GM19468 (cell line): ENCODE results near the gene CHURC1.

ENCODE experiments used
- ATAC-seq: cut with Tn5 transposase; IDR thresholded peaks from one replicate; pipeline ENCODE4 v1.9.1; 2021; ENCODE audit warnings: mild to moderate bottlenecking, moderate library complexity, moderate number of reproducible peaks; ENCODE audit not compliant: unreplicated experiment; ENCODE audit errors: extremely low read depth

CHURC1 gene

DNA sequence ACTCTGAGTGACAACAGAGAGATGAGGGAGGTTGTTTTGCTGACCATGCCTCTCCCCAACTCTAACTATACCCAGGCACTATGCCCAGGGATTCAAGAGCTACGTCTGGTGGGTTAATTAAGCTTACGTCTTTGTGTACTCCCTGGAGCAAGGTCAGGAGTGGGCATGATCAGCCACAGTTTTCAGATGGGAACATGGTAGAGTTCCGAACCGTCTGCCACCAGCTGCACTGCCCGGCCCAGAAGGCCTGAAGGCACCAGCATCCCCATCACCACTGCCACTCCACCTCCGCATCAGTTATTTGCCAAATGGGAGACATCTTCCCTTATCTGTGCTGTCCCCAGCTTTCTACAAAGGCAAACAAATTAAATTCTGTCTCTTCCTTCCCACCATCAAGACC, 39.4 kb downstream of the CHURC1 start:
- no peak for ATAC-seq

GRCh38 chr14:64954491-64955240, 40.4 kb downstream of the CHURC1 start:
- no peak for ATAC-seq

GRCh38 chr14:64955297-64955696, 41.0 kb downstream of the CHURC1 start:
- no peak for ATAC-seq

DNA sequence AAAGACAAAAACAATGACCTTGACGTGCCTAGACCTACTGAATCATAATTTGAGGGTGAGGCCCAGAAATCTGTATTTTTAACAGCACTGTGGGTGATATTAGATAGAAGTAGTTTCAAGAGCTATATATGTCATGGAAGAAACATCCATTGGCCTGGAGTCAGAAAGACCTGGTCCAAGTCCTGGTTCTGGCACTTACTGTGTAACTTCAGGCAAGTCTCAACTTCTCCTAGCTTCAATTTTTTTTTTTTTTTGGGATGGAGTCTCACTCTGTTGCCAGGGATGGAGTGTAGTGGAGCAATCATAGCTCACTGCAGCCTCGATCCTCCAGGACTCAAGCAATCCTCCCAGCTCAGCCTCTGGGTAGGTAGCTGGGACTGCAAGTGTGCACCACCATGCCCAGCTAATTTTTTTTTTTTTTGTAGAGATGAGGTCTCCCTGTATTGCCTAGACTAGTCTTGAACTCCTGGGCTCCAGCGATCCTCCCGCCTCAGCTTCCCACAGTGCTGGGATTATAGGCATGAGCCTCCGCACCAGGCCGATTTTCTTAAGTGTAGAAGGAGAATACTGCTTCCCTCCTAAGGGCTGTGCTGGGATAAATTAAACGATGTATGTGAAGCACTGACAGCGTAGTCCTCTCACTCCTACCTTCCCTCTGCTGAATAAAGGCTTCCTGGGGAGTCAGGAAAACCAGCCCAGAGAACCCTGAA, 42.6 kb downstream of the CHURC1 start:
- no peak for ATAC-seq

DNA sequence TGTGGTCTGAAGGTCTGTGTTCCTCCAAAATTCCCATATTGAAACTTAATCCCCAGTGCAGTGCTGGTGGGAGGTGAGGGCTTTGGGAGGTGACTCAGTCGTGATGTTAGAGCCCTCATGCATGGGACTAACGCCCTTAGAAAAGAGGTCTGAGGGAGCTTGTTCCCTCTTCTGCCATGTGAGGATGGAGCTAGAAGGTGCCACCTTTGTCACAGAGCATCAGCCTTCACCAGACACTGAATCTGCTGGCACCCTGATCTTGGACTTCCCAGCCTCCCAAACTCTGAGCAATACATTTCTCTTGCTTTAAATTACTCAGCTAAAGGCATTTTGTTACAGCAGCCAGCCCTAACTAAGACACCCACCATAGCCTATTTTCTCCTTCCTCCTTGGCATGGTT, 43.9 kb downstream of the CHURC1 start:
- no peak for ATAC-seq

DNA sequence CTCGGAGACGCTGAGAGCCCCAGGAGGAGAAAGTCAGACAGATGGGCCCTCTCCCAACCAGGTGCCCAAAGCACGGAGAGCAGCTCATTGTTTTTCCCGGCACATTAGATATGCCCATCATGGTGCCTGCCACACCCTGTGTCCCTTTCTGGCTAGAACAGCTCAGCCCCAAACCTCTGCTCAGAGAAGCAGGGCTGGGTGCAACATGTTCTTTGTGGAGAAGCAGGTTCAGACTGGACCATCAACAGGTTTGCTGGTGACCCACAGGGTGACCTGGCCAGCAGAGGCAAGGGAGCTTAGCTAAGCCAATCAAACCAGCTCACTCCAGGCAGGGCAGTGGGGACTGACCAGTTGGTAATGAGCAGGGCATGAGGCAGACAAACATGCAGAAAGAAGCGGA, 44.5 kb downstream of the CHURC1 start:
- ATAC-seq: no peak

- ATAC-seq: no peak
These were observed 46.6 kb downstream of the CHURC1 start for GRCh38 chr14:64960762-64961276.

DNA sequence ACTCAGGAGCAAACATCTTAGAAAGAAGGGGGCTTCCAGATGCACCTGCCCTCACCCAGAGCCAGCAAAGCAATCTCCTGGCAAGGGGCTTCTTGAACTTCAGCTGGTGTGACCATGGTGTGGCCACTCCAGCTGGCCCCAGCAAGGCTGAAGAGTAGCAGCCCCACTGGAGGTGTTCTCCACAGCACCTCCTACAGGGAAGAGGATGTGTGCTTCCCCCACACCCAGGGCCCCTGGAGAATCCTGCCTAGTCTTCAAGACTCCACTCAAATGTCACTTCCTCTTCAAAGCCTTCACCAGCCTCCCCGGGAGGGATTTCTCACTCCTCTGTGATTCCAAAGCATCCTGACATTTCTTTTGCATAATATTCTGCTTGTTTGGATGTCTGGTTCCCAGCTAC, 49.4 kb downstream of the CHURC1 start:
- no peak for ATAC-seq

DNA sequence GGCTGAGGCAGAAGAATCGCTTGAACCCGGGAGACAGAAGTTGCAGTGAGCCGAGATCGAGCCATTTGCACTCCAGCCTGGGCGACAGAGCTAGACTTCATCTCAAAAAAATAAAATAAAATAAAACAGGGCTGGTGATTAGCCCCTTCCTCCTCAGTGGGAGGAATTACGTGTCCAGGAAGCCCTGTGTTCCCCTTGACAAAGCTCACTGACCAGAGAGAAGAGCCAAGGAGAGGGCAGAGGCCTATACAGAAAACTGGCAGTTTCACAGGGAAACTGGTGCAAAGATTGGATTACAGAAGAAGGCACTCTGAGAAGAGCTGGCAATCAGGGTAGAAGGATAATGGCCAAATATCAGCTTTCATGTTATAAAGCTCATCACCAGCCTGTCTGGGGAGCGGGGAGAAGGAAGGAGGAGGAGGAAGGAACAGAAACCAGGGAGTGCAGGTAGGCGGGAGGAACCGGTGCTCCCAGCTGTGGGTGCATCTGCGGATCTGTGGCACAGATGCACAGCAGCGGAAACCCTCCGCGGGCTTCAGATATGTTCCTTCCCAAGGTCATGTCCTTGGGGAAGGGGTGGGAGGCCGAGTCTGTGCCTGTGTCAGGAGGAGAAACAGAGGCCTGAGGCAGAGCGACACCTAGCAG, 51.2 kb downstream of the CHURC1 start:
- ATAC-seq: no peak

GRCh38 chr14:64966976-64967375, 52.7 kb downstream of the CHURC1 start:
- no peak for ATAC-seq

DNA sequence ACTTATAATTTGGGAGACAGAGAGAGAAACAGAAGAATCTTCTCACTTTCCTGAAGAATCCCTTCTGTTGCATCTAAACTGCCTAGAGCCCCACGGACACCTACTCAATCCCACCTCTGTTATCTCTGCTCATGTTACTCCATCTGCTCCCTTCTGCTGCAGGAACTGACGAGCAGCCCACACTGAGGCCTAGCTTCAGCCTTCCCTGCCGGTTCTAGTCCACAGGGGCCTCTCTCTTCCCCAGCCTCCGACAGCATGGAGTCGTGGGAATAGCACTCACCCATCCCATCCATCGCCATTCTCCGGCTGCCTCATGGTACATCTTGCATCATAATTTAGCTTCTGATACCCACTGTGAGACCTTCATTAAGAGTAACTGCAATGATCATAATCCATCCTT, 53.9 kb downstream of the CHURC1 start:
- no peak for ATAC-seq

- no peak for ATAC-seq
These were observed 54.4 kb downstream of the CHURC1 start for GRCh38 chr14:64968651-64969050.

DNA sequence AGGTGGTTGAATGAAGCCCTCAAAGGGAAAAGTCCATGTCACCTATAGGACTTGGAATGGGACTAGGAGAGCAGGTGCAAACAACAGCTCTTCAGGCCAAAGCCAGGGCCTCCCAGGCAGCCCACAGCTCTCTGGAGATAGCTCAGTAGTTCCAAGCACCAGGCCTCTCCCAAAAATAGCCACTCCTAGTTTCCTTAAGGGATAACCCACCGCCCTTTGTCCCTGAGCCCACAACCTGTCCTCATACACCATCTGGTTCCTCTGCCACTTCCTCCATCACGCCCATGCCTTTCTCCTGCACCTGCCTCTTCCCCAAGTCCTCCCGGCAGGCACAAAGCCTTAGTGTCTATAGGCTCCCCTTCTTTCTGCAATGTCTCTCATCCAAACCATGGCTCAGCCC, 55.8 kb downstream of the CHURC1 start:
- ATAC-seq: no peak

GRCh38 chr14:64970776-64971477, 56.7 kb downstream of the CHURC1 start:
- no peak for ATAC-seq

DNA sequence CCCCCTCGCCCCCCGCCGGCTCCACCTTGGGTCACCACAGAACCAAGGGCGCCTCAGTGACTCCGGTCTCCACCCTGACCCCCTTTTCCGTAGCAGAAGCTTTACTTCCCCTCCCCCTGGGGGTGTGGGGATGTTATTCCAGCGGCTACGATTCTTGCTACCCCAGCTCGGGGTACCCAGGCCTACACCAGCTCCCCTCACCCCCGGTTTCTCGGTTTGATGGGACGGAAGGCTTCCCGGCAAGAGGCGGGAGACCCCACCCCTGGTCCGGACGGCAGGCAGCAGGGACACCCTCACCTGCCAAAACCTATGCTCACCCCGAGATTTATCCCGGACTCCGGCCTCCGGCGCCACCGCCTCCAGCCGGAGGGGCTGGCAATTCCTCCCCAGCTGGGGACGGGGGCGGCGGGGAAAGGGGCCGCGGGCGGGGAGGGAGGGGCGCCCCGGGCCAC, 57.3 kb downstream of the CHURC1 start:
- ATAC-seq: no peak

DNA sequence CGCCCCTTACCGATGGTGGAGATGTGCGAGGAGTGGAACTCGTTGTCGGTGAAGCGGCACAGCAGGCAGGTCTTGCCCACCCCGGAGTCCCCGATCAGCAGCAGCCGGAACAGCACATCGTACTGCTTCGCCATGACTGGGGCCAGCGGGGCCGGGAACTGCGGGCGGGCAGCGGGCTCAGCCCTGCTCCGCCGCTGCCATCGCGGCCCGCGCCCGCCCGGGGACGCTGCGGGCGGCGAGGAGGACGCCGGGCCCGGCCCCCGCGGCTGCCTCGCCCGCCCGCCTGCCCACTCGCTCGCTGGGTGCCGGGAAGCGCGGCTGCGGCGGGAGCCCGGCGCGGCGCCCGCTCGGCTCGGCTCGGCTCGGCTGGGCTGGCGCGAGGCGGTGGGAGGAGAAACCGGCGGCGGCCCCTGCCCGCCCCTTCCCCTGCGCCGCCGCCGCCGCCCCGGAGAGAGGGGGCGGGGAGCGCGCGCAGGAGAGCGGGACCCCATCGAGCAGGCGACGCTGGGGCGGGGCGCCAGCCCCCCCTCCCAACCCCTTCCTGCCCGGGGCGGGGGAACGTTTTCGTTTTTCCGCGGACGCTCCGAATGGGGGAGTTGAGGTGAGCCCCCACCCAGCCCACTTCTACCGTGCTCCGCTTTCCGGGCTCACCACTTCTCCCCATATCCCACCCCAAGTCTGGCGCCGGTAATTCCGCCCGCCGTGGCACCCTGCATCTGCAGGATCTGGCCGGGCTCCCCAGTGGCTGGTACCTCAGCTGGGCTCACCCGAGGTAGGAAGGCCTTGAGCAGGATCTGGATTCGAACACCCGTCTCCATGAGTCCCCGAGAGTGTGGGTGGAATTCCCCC, 57.9 kb downstream of the CHURC1 start, which contains the start of gene RAB15:
Gene RAB15, minus strand, starts transcription at position 394 of the 849 bp plus-strand sequence. Its CDS starts 260 bp downstream, at position 134.
- no peak for ATAC-seq

DNA sequence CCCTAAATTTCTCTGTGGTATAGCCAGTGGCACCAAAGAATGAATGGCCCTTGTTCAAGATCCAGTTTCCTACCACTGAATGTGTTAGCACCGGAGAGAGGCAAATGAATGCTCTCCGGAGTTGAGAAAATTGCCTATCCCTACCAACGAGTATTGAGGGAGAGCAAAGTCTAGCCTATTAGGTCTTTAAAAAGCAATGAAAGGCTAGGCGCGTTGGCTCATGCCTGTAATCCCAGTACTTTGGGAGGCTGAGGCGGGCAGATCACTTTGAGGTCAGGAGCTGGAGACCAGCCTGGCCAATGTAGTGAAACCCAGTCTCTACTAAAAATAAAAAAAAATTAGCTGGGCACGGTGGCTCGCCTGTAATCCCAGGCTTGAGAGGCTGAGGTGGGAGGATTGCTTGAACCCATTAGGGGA, 58.8 kb downstream of the CHURC1 start:
- no peak for ATAC-seq

- ATAC-seq: no peak
These were observed 59.6 kb downstream of the CHURC1 start for GRCh38 chr14:64973826-64974225.

DNA sequence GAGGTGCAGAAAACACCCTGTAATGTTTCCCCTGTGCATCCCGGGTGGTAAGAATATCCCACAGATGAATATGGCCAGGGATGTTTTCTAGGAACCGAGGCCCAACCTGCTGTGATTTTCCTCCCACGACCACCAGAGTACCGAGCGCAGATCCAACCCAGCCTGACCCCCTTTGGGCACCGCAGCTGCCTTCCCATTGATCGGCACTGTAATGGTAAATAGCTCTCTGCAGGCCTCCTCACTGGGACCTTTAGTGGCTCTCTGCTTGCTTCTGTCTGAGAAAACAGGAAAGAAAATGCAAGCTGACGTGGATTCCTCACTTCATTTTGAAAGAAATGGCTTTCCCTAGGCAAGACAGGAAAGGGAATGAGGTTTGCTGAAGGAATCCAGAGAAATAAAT, 60.3 kb downstream of the CHURC1 start:
- ATAC-seq: no peak
